OCI-LY7 (cell line): Measurements from ENCODE around the gene ADAM33. TPM values are rescaled to one million over a fixed set of nuclear protein-coding genes. Genes with fewer than 3 reads are reported as not detected.

Source experiments
- BruUV-seq: library from RNA; stranded (reverse); fragments of 400-500 nt; replicated peaks from 2 replicates; lab custom pipeline; 2021; lab: Mats Ljungman, UMichigan
- CTCF ChIA-PET: fragments of 300-600 bp; sonication (Branson Sonifier 250); formaldehyde crosslinking; loops from one replicate; lab custom pipeline; 2022; ENCODE audit warnings: antibody characterized with exemption; ENCODE audit not compliant: unreplicated experiment; lab: Charles Lee
- POLR2A ChIA-PET: fragments of 300-600 bp; sonication (Branson Sonifier 250); formaldehyde crosslinking; loops from one replicate; lab custom pipeline; 2022; ENCODE audit warnings: antibody characterized with exemption; lab: Charles Lee
- DNase-seq: peaks from one replicate; pipeline ENCODE4 v3.0.0-alpha.2; 2015; ENCODE audit warnings: low spot score
- H2AFZ ChIP-seq: fragments of 200-600 bp; sonication (generic), shearing (Covaris generic); 2 replicates; pipeline ENCODE4 v1.6.1; 2014; ENCODE audit warnings: mild to moderate bottlenecking, antibody characterized with exemption, low read length, moderate library complexity
- H3K27ac ChIP-seq: fragments of 200-600 bp; sonication (generic); 2 replicates; pipeline ENCODE4 v1.5.1; 2014; ENCODE audit warnings: mixed run types, low read depth, mild to moderate bottlenecking, moderate library complexity, low read length, inconsistent platforms; ENCODE audit not compliant: poor library complexity, severe bottlenecking
- H3K36me3 ChIP-seq: fragments of 200-600 bp; sonication (generic); 2 replicates; pipeline ENCODE4 v1.6.1; 2014; ENCODE audit warnings: mild to moderate bottlenecking, antibody characterized with exemption, low read length, moderate library complexity, mixed read lengths; ENCODE audit not compliant: insufficient read depth
- H3K4me1 ChIP-seq: fragments of 200-600 bp; sonication (generic); 2 replicates; pipeline ENCODE4 v1.5.1; 2014; ENCODE audit warnings: mild to moderate bottlenecking, low read length; ENCODE audit not compliant: insufficient read depth, poor library complexity, severe bottlenecking
- H3K4me2 ChIP-seq: fragments of 200-600 bp; sonication (generic); 2 replicates; pipeline ENCODE4 v1.6.1; 2014; ENCODE audit warnings: mild to moderate bottlenecking, low read length
- H3K4me3 ChIP-seq: fragments of 200-600 bp; sonication (generic); 2 replicates; pipeline ENCODE4 v1.5.1; 2014; ENCODE audit warnings: mild to moderate bottlenecking, low read depth, low read length; ENCODE audit not compliant: poor library complexity, severe bottlenecking
- H3K79me2 ChIP-seq: fragments of 200-600 bp; sonication (generic); 2 replicates; pipeline ENCODE4 v1.6.1; 2016; ENCODE audit warnings: low read depth, mild to moderate bottlenecking, low read length, moderate library complexity, mixed read lengths; ENCODE audit not compliant: insufficient read depth
- H3K9me2 ChIP-seq: fragments of 200-600 bp; sonication (generic); 2 replicates; pipeline ENCODE4 v1.6.1; 2016; ENCODE audit warnings: mild to moderate bottlenecking, low read length, mixed read lengths; ENCODE audit not compliant: insufficient read depth
- H3K9me3 ChIP-seq: fragments of 200-600 bp; sonication (generic); 2 replicates; pipeline ENCODE4 v1.6.1; 2014; ENCODE audit warnings: mild to moderate bottlenecking, mixed run types, low read length, mixed read lengths
- H4K20me1 ChIP-seq: fragments of 200-600 bp; sonication (generic); 2 replicates; pipeline ENCODE4 v1.6.1; 2014; ENCODE audit warnings: mild to moderate bottlenecking, antibody characterized with exemption, low read length, moderate library complexity, mixed read lengths; ENCODE audit not compliant: insufficient read depth
- EZH2phosphoT487 ChIP-seq: fragments of 200-600 bp; sonication (generic); IDR thresholded peaks from 2 replicates; pipeline ENCODE4 v1.6.1; 2018; ENCODE audit warnings: low read depth, borderline replicate concordance, mild to moderate bottlenecking, mixed run types, antibody characterized with exemption, low read length, moderate library complexity, mixed read lengths
- intact Hi-C: fragments of 100-400 bp; cut with micrococcal nuclease; formaldehyde crosslinking; loops from one replicate; pipeline ENCODE4 v1.10.0; 2022; ENCODE audit not compliant: unreplicated experiment
- total RNA-seq, 2 experiments: library from RNA; depleted of rRNA in 1 of 2; stranded (reverse); fragments of >200 nt in 1 of 2; shearing (Covaris generic) in 1 of 2; gene quantifications; 2 replicates each; pipeline ENCODE4 v1.2.3, GENCODE V29; 2014 to 2022
- TF ChIP-seq, protein P1 (sequence below): fragments of 200-600 bp; sonication (generic); conservative IDR thresholded peaks from 2 replicates; pipeline ENCODE4 v1.5.1; 2014; ENCODE audit warnings: mild to moderate bottlenecking, antibody characterized with exemption, low read length, moderate library complexity, mixed read lengths

The ADAM33 gene
- total RNA-seq, 2 experiments from 2014 or later, result not detected

DNA sequence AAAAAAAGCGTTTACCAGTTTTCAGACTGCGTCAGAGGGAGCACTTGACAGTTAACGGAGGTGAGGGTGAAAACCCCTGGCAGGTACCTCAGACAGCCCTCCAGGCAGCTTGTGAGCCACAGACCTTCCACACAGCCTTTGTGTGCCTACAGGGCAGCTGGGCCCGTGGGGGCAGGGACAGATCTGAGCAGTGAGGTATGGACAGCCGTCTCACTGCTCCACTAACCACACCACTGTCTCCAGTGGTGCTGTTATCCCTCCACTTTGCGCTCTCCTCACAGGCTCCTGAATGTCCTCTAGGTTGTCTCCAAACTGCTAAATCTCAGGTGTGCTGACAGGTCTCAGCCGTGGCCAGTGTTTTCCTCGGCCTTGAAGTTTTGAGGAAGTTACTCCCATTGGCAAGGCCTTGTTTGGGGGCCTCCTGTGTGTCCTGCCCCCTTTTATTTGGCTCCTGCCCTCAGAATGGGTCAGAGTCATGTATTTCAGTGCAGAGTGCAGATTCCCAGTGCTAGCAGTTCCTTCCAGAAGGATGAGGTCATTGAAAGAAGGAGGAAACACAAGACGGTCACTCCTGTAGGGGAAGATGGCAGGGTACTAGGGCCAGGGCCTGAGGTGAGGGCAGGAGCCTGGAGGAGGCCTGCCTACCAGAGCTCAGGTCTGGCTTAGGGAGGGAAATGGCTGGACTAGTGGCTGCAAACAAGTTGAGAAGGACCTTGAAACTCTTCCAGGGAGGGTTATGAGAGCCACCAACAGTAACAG is 30.4 kb downstream of the ADAM33 start:
- no peak for TF ChIP-seq EZH2phosphoT487
- TF ChIP-seq, protein P1, sequence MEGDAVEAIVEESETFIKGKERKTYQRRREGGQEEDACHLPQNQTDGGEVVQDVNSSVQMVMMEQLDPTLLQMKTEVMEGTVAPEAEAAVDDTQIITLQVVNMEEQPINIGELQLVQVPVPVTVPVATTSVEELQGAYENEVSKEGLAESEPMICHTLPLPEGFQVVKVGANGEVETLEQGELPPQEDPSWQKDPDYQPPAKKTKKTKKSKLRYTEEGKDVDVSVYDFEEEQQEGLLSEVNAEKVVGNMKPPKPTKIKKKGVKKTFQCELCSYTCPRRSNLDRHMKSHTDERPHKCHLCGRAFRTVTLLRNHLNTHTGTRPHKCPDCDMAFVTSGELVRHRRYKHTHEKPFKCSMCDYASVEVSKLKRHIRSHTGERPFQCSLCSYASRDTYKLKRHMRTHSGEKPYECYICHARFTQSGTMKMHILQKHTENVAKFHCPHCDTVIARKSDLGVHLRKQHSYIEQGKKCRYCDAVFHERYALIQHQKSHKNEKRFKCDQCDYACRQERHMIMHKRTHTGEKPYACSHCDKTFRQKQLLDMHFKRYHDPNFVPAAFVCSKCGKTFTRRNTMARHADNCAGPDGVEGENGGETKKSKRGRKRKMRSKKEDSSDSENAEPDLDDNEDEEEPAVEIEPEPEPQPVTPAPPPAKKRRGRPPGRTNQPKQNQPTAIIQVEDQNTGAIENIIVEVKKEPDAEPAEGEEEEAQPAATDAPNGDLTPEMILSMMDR, result no peak
- Histone ChIP-seq H3K4me3 (no peak overlapping the region), H4K20me1 (no peaks in the 10 kb centered on the region), H3K27ac (no peak overlapping the region), H3K79me2 (no peaks in the 10 kb centered on the region), H3K4me2 (no peak overlapping the region), H3K4me1 (peaks cover 8% of the 10 kb centered on the region), H3K36me3 (no peaks in the 10 kb centered on the region), H2AFZ (no peak overlapping the region), H3K9me2 (no peaks in the 10 kb centered on the region), H3K9me3 (no peaks in the 10 kb centered on the region)
- intact Hi-C loops, result loop anchor here (10.0 kb wide), 1 partner anchor 63 kb away; the partner anchor contains the start of gene SIGLEC1
- ChIA-PET CTCF (no interaction called here), POLR2A (no interaction called here)
- DNase-seq, result no peak
- BruUV-seq, result no TSS peak

DNA sequence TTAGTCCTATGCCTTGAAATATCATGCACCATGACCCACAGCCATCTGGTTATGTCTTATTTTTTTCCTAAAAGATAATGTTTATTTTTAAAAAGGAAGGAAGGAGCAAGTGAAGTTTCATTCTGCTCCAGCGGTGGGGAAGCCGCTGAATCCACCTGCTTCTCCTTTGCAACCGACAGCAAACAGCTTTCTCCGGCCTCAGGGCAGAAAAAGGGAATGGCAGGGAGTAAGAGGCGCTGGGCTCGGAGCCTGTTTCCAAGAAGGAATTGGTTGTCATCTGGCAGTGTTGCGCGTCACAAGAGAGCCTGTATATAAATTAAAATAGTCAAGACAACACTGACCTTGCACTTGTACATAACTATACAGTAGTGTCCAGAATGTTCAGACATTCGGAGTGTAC is 32.9 kb downstream of the ADAM33 start:
- no TSS peak for BruUV-seq
- no peak for DNase-seq
- TF ChIP-seq, protein P1, result no peak
- no peak for TF ChIP-seq EZH2phosphoT487
- H3K36me3 ChIP-seq, result no peaks in the 10 kb centered on the region
- no peak overlapping the region for H2AFZ ChIP-seq
- H3K79me2 ChIP-seq, result no peaks in the 10 kb centered on the region
- intact Hi-C loops, result no loop called here
- ChIA-PET CTCF (interaction anchor here (1.0 kb wide), 1 partner anchor 27 kb away, joined by 3 read pairs; no protein-coding TSS in a partner anchor), POLR2A (interaction anchor here (0.7 kb wide), 1 partner anchor 16 kb away, joined by 3 read pairs; no protein-coding TSS in a partner anchor)
- no peaks in the 10 kb centered on the region for H3K9me2 ChIP-seq
- H3K27ac ChIP-seq, result no peak overlapping the region
- no peak overlapping the region for H3K4me3 ChIP-seq
- no peaks in the 10 kb centered on the region for H4K20me1 ChIP-seq
- H3K4me2 ChIP-seq, result no peak overlapping the region
- H3K9me3 ChIP-seq, result no peaks in the 10 kb centered on the region
- peaks cover 8% of the 10 kb centered on the region for H3K4me1 ChIP-seq

DNA sequence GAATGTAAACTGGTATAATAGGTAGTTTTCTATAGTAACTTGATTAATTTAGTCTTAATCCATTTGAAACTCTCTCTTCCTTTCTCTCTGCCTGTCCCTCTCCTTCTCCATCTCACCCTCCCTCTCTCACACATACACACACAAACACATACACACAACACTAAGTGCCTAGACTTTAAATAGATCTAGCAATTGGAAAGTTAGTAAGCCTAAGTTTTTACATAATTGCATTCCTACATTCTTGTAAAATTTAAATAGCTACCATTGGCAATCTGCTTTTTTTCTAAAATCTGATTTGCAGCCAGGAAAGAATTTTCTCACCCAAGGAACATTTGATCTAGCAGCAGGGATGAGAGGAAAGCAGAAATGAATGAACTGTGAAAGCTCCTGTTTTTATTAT is 34.3 kb downstream of the ADAM33 start:
- H3K79me2 ChIP-seq, result no peaks in the 10 kb centered on the region
- H3K4me1 ChIP-seq, result peaks cover 4% of the 10 kb centered on the region
- H3K9me2 ChIP-seq, result no peaks in the 10 kb centered on the region
- no peaks in the 10 kb centered on the region for H3K36me3 ChIP-seq
- intact Hi-C loops, result no loop called here
- no TSS peak for BruUV-seq
- no peak overlapping the region for H3K27ac ChIP-seq
- H4K20me1 ChIP-seq, result no peaks in the 10 kb centered on the region
- no peaks in the 10 kb centered on the region for H3K9me3 ChIP-seq
- TF ChIP-seq EZH2phosphoT487, result no peak
- TF ChIP-seq, protein P1, result no peak
- H2AFZ ChIP-seq, result no peak overlapping the region
- no peak for DNase-seq
- POLR2A ChIA-PET, result interaction anchor here (0.7 to 1.1 kb wide), 2 partner anchors 10 to 938 kb away, joined by 3 read pairs; no protein-coding TSS in a partner anchor
- H3K4me3 ChIP-seq, result no peak overlapping the region
- CTCF ChIA-PET, result no interaction called here
- no peak overlapping the region for H3K4me2 ChIP-seq
